Measurements from ENCODE around the gene PPP1CA. TPM values are rescaled to one million over a fixed set of nuclear protein-coding genes. Genes with fewer than 3 reads are reported as not detected.
"Not testable (repeated sequence)": the region's sequence is repeated elsewhere in the genome, so short reads cannot be mapped to it uniquely, and the experiment has no call there.

PPP1CA gene
- total and polyA plus RNA-seq, 3 experiments from 2014 or later, result 338 to 564 (median 357) TPM

- Mint-ChIP-seq H3K4me3 (peak overlapping the region; percentile 95 to 99 (median 98)), H3K27me3 (peaks cover 0 to 2% of the 10 kb centered on the region in 2 donors), H3K27ac (peak overlapping the region; percentile 72 to 99 (median 94)), H3K9me3 (no peaks in the 10 kb centered on the region), H3K36me3 (peaks cover 6 to 62% (median 9%) of the 10 kb centered on the region in 3 donors), H3K4me1 (peaks cover 52 to 82% (median 60%) of the 10 kb centered on the region in 3 donors)
- Histone ChIP-seq H3K4me3 (ENCODE audit: low read length) (peak overlapping the region; percentile 82), H3K27ac (ENCODE audit: low read depth, low read length) (peak overlapping the region; percentile 67), H3K4me1 (ENCODE audit: insufficient read depth, low read length) (peaks cover 82% of the 10 kb centered on the region), H3K27me3 (ENCODE audit: insufficient read depth, low read length, poor library complexity, severe bottlenecking) (no peaks in the 10 kb centered on the region), H3K36me3 (ENCODE audit: insufficient read depth, low read length) (peaks cover 12% of the 10 kb centered on the region), H3K9me3 (ENCODE audit: low read length) (no peaks in the 10 kb centered on the region)
- ChIA-PET POLR2A (interaction anchor here (0.5 to 5.6 kb wide), 14 partner anchors 9 to 137 kb away, joined by 3 to 203 read pairs (median 10); partner anchors contain the start of genes AIP, CORO1B, POLD4 and PTPRCAP), CTCF (interaction anchor here (0.6 to 5.7 kb wide), 13 partner anchors 12 to 103 kb away, joined by 3 to 108 read pairs (median 4); partner anchors contain the start of genes AIP, CARNS1, CDK2AP2 and PTPRCAP)
- DNase-seq, result peak in 4 of 5 donors; percentile 49 to 75 (median 63)
Observed at GRCh38 chr11:67404515-67405195, 3.0 kb upstream of the PPP1CA start.

GRCh38 chr11:67403085-67403484 lies 1.4 kb upstream of the PPP1CA start:
- Mint-ChIP-seq H3K4me1 (peaks cover 43 to 82% (median 56%) of the 10 kb centered on the region in 3 donors), H3K36me3 (peaks cover 8 to 67% (median 9%) of the 10 kb centered on the region in 3 donors), H3K27ac (peak overlapping the region; percentile 82 to 99 (median 93)), H3K4me3 (peak overlapping the region; percentile 95 to 99 (median 98))
- not testable (repeated sequence) for H3K9me3 ChIP-seq (ENCODE audit: low read length); H3K9me3 Mint-ChIP-seq; DNase-seq; H3K27me3 ChIP-seq (ENCODE audit: insufficient read depth, low read length, poor library complexity, severe bottlenecking); H3K27me3 Mint-ChIP-seq
- peak overlapping the region; percentile 82 for H3K4me3 ChIP-seq (ENCODE audit: low read length)
- CTCF ChIA-PET, result interaction anchor here (1.3 to 5.7 kb wide), 13 partner anchors 11 to 104 kb away, joined by 3 to 108 read pairs (median 14); partner anchors contain the start of genes AIP, CARNS1, CDK2AP2 and PITPNM1
- peaks cover 75% of the 10 kb centered on the region for H3K4me1 ChIP-seq (ENCODE audit: insufficient read depth, low read length)
- peaks cover 27% of the 10 kb centered on the region for H3K36me3 ChIP-seq (ENCODE audit: insufficient read depth, low read length)
- POLR2A ChIA-PET, result interaction anchor here (0.5 to 5.6 kb wide), 18 partner anchors 10 to 1842 kb away, joined by 3 to 203 read pairs (median 9); partner anchors contain the start of genes AIP, POLD4, PTPRCAP and RAD9A
- H3K27ac ChIP-seq (ENCODE audit: low read depth, low read length), result peak overlapping the region; percentile 67

- not testable (repeated sequence) for H3K9me3 Mint-ChIP-seq; H3K9me3 ChIP-seq (ENCODE audit: low read length); H3K27me3 ChIP-seq (ENCODE audit: insufficient read depth, low read length, poor library complexity, severe bottlenecking); H3K27me3 Mint-ChIP-seq
- H3K27ac ChIP-seq (ENCODE audit: low read depth, low read length), result peak overlapping the region; percentile 73
- Mint-ChIP-seq H3K36me3 (peaks cover 6 to 69% (median 9%) of the 10 kb centered on the region in 3 donors), H3K4me1 (peaks cover 41 to 82% (median 55%) of the 10 kb centered on the region in 3 donors), H3K27ac (peak overlapping the region; percentile 72 to 97 (median 86)), H3K4me3 (peak overlapping the region; percentile 79 to 99 (median 95))
- ChIA-PET CTCF (interaction anchor here (1.1 to 7.2 kb wide), 26 partner anchors 10 to 212 kb away, joined by 3 to 108 read pairs (median 6); partner anchors contain the start of genes AIP, ANKRD13D, CARNS1 and CDK2AP2), POLR2A (interaction anchor here (0.7 to 5.6 kb wide), 23 partner anchors 10 to 212 kb away, joined by 3 to 203 read pairs (median 8); partner anchors contain the start of genes AIP, ANKRD13D, CORO1B and POLD4)
- peak in 1 of 5 donors; percentile 47 for DNase-seq
- H3K4me3 ChIP-seq (ENCODE audit: low read length), result peak overlapping the region; percentile 82
- H3K36me3 ChIP-seq (ENCODE audit: insufficient read depth, low read length), result peaks cover 35% of the 10 kb centered on the region
- H3K4me1 ChIP-seq (ENCODE audit: insufficient read depth, low read length), result peaks cover 74% of the 10 kb centered on the region
Observed at GRCh38 chr11:67402192-67402839, 658 bp upstream of the PPP1CA start.

GRCh38 chr11:67400942-67401494 lies 640 bp downstream of the PPP1CA start:
- peaks cover 73% of the 10 kb centered on the region for H3K4me1 ChIP-seq (ENCODE audit: insufficient read depth, low read length)
- H3K27me3 Mint-ChIP-seq, result no peaks in the 10 kb centered on the region

GRCh38 chr11:67400251-67400941 lies 1.3 kb downstream of the PPP1CA start:
- CTCF ChIA-PET, result interaction anchor here (0.8 to 7.2 kb wide), 18 partner anchors 8 to 133 kb away, joined by 3 to 108 read pairs (median 12); partner anchors contain the start of genes AIP, ANKRD13D, CARNS1 and PITPNM1
- H3K27me3 ChIP-seq (ENCODE audit: insufficient read depth, low read length, poor library complexity, severe bottlenecking), result no peaks in the 10 kb centered on the region
- no peaks in the 10 kb centered on the region for H3K9me3 ChIP-seq (ENCODE audit: low read length)
- H3K27ac ChIP-seq (ENCODE audit: low read depth, low read length), result peak overlapping the region; percentile 87
- H3K4me3 ChIP-seq (ENCODE audit: low read length), result peak overlapping the region; percentile 88
- DNase-seq, result no peak
- H3K27me3 Mint-ChIP-seq, result no peaks in the 10 kb centered on the region
- H3K36me3 Mint-ChIP-seq, result peaks cover 4 to 65% (median 10%) of the 10 kb centered on the region in 3 donors
- H3K4me3 Mint-ChIP-seq, result peak overlapping the region; percentile 87 to 99 (median 90)
- peaks cover 32 to 76% (median 48%) of the 10 kb centered on the region in 3 donors for H3K4me1 Mint-ChIP-seq
- peak overlapping the region; percentile 78 to 98 (median 90) for H3K27ac Mint-ChIP-seq
- no peaks in the 10 kb centered on the region for H3K9me3 Mint-ChIP-seq
- peaks cover 67% of the 10 kb centered on the region for H3K4me1 ChIP-seq (ENCODE audit: insufficient read depth, low read length)
- POLR2A ChIA-PET, result interaction anchor here (0.8 to 5.6 kb wide), 14 partner anchors 8 to 442 kb away, joined by 3 to 203 read pairs (median 8); partner anchors contain the start of genes AIP, CLCF1, PC and PITPNM1
- H3K36me3 ChIP-seq (ENCODE audit: insufficient read depth, low read length), result peaks cover 30% of the 10 kb centered on the region

More at GRCh38 chr11:67400942-67401494, 640 bp downstream of the PPP1CA start:
- H3K4me3 ChIP-seq (ENCODE audit: low read length), result peak overlapping the region; percentile 88
- Mint-ChIP-seq H3K4me3 (peak overlapping the region; percentile 87 to 99 (median 90)), H3K9me3 (no peaks in the 10 kb centered on the region), H3K4me1 (peaks cover 35 to 81% (median 51%) of the 10 kb centered on the region in 3 donors), H3K27ac (peak overlapping the region; percentile 78 to 98 (median 90)), H3K36me3 (peaks cover 4 to 65% (median 10%) of the 10 kb centered on the region in 3 donors)
- no peak for DNase-seq
- ChIA-PET POLR2A (interaction anchor here (0.9 to 5.6 kb wide), 20 partner anchors 9 to 443 kb away, joined by 3 to 203 read pairs (median 7); partner anchors contain the start of genes AIP, CLCF1, CORO1B and PC), CTCF (interaction anchor here (0.7 to 7.2 kb wide), 33 partner anchors 9 to 213 kb away, joined by 3 to 108 read pairs (median 5); partner anchors contain the start of genes AIP, ANKRD13D, CARNS1 and GPR152)
- H3K27ac ChIP-seq (ENCODE audit: low read depth, low read length), result peak overlapping the region; percentile 87
- peaks cover 36% of the 10 kb centered on the region for H3K36me3 ChIP-seq (ENCODE audit: insufficient read depth, low read length)
- H3K9me3 ChIP-seq (ENCODE audit: low read length), result no peaks in the 10 kb centered on the region
- H3K27me3 ChIP-seq (ENCODE audit: insufficient read depth, low read length, poor library complexity, severe bottlenecking), result no peaks in the 10 kb centered on the region

GRCh38 chr11:67398661-67399563 lies 2.7 kb downstream of the PPP1CA start:
- Histone ChIP-seq H3K27ac (ENCODE audit: low read depth, low read length) (no peak overlapping the region), H3K9me3 (ENCODE audit: low read length) (no peaks in the 10 kb centered on the region), H3K4me1 (ENCODE audit: insufficient read depth, low read length) (peaks cover 59% of the 10 kb centered on the region), H3K4me3 (ENCODE audit: low read length) (no peak overlapping the region), H3K27me3 (ENCODE audit: insufficient read depth, low read length, poor library complexity, severe bottlenecking) (no peaks in the 10 kb centered on the region), H3K36me3 (ENCODE audit: insufficient read depth, low read length) (peaks cover 24% of the 10 kb centered on the region)
- CTCF ChIA-PET, result interaction anchor here (7.2 kb wide), 1 partner anchor 15 kb away, joined by 53 read pairs; no protein-coding TSS in a partner anchor
- POLR2A ChIA-PET, result interaction anchor here (0.6 to 1.1 kb wide), 4 partner anchors 8 to 45 kb away, joined by 3 to 4 read pairs (median 3); partner anchors contain the start of gene PTPRCAP
- Mint-ChIP-seq H3K4me1 (peaks cover 31 to 66% (median 39%) of the 10 kb centered on the region in 3 donors), H3K27me3 (no peaks in the 10 kb centered on the region), H3K27ac (peak overlapping the region in 6 of 8 donors; percentile 50 to 93 (median 59)), H3K36me3 (peaks cover 4 to 53% (median 4%) of the 10 kb centered on the region in 3 donors), H3K4me3 (peak overlapping the region; percentile 10 to 99 (median 61)), H3K9me3 (no peaks in the 10 kb centered on the region)
- DNase-seq, result peak in 1 of 5 donors; percentile 48

Data from CD8-positive, alpha-beta memory T cell (primary cell).